DMS53 treated with DMSO at 0.1 percent for 48 hours (cell line): ENCODE data around the gene ZNF710.
"Not testable (repeated sequence)": the region's sequence is repeated elsewhere in the genome, so short reads cannot be mapped to it uniquely, and the experiment has no call there.

Experiments
- DNase-seq: peaks from one replicate; lab custom pipeline; 2025; ENCODE audit not compliant: unreplicated experiment; lab: John Stamatoyannopoulos, UW

ZNF710 gene

GRCh38 chr15:90101130-90101968 lies 100.2 kb downstream of the ZNF710 start:
- DNase-seq: no peak

GRCh38 chr15:90101969-90102890 lies 101.1 kb downstream of the ZNF710 start, which contains the start of gene IDH2:
IDH2 (minus strand) TSS chr15:90102468; CDS start chr15:90102390, 78 bp downstream.
- peak; percentile 75 for DNase-seq

GRCh38 chr15:90103701-90104329 lies 102.7 kb downstream of the ZNF710 start:
- DNase-seq: peak; percentile 90

GRCh38 chr15:90104551-90104950 lies 103.4 kb downstream of the ZNF710 start:
- no peak for DNase-seq

- DNase-seq: no peak
Observed at GRCh38 chr15:90105521-90105920, 104.4 kb downstream of the ZNF710 start.

GRCh38 chr15:90106522-90107117 lies 105.5 kb downstream of the ZNF710 start:
- peak; percentile 65 for DNase-seq

GRCh38 chr15:90108038-90108437 lies 106.9 kb downstream of the ZNF710 start:
- DNase-seq: not testable (repeated sequence)

GRCh38 chr15:90109163-90109751 lies 108.1 kb downstream of the ZNF710 start:
- DNase-seq: not testable (repeated sequence)

GRCh38 chr15:90113166-90113565 lies 112.0 kb downstream of the ZNF710 start:
- DNase-seq: no peak

GRCh38 chr15:90114451-90114901 lies 113.4 kb downstream of the ZNF710 start:
- no peak for DNase-seq

- no peak for DNase-seq
Observed at GRCh38 chr15:90115783-90116182, 114.7 kb downstream of the ZNF710 start.

GRCh38 chr15:90119367-90119766 lies 118.2 kb downstream of the ZNF710 start:
- no peak for DNase-seq

GRCh38 chr15:90121086-90121485 lies 120.0 kb downstream of the ZNF710 start:
- DNase-seq: no peak

GRCh38 chr15:90124507-90124906 lies 123.4 kb downstream of the ZNF710 start:
- no peak for DNase-seq

- no peak for DNase-seq
Observed at GRCh38 chr15:90126022-90126421, 124.9 kb downstream of the ZNF710 start.

GRCh38 chr15:90126596-90127435 lies 125.7 kb downstream of the ZNF710 start:
- peak; percentile 32 for DNase-seq

- DNase-seq: no peak
Observed at GRCh38 chr15:90130291-90130690, 129.2 kb downstream of the ZNF710 start.
